OCI-LY1 (cell line): ENCODE results near the gene ADRB1.

ENCODE experiments used
- EZH2 ChIP-seq: fragments of 200-600 bp; sonication (generic), shearing (Covaris generic); IDR thresholded peaks from 2 replicates; pipeline ENCODE4 v1.8.0; 2017; ENCODE audit warnings: borderline replicate concordance, mixed run types, mild to moderate bottlenecking, antibody characterized with exemption, low read length, moderate library complexity, mixed read lengths
- TF ChIP-seq, protein P1 (sequence below): fragments of 200-600 bp; sonication (generic), shearing (Covaris generic); IDR thresholded peaks from 2 replicates; pipeline ENCODE4 v1.5.1; 2017; ENCODE audit warnings: mild to moderate bottlenecking, antibody characterized with exemption, low read length, moderate library complexity, mixed read lengths

DNA sequence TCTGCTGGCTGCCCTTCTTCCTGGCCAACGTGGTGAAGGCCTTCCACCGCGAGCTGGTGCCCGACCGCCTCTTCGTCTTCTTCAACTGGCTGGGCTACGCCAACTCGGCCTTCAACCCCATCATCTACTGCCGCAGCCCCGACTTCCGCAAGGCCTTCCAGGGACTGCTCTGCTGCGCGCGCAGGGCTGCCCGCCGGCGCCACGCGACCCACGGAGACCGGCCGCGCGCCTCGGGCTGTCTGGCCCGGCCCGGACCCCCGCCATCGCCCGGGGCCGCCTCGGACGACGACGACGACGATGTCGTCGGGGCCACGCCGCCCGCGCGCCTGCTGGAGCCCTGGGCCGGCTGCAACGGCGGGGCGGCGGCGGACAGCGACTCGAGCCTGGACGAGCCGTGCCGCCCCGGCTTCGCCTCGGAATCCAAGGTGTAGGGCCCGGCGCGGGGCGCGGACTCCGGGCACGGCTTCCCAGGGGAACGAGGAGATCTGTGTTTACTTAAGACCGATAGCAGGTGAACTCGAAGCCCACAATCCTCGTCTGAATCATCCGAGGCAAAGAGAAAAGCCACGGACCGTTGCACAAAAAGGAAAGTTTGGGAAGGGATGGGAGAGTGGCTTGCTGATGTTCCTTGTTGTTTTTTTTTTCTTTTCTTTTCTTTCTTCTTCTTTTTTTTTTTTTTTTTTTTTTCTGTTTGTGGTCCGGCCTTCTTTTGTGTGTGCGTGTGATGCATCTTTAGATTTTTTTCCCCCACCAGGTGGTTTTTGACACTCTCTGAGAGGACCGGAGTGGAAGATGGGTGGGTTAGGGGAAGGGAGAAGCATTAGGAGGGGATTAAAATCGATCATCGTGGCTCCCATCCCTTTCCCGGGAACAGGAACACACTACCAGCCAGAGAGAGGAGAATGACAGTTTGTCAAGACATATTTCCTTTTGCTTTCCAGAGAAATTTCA lies 1.7 kb downstream of the ADRB1 start:
- TF ChIP-seq, protein P1, sequence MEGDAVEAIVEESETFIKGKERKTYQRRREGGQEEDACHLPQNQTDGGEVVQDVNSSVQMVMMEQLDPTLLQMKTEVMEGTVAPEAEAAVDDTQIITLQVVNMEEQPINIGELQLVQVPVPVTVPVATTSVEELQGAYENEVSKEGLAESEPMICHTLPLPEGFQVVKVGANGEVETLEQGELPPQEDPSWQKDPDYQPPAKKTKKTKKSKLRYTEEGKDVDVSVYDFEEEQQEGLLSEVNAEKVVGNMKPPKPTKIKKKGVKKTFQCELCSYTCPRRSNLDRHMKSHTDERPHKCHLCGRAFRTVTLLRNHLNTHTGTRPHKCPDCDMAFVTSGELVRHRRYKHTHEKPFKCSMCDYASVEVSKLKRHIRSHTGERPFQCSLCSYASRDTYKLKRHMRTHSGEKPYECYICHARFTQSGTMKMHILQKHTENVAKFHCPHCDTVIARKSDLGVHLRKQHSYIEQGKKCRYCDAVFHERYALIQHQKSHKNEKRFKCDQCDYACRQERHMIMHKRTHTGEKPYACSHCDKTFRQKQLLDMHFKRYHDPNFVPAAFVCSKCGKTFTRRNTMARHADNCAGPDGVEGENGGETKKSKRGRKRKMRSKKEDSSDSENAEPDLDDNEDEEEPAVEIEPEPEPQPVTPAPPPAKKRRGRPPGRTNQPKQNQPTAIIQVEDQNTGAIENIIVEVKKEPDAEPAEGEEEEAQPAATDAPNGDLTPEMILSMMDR, result no peak
- no peak for TF ChIP-seq EZH2
